Testis (tissue), 2 donors: ENCODE data around the gene ADAMTS15.

ENCODE experiments used
- CTCF ChIP-seq, 3 experiments: fragments of 450-650 bp in 2 of 3; fragments of 200-600 bp in 1 of 3; sonication (generic) in 1 of 3; IDR thresholded peaks; one replicate each; pipeline ENCODE4 v1.5.1; 2016 to 2019; ENCODE audit warnings: antibody characterized with exemption in 3 of 3, mild to moderate bottlenecking in 2 of 3, moderate library complexity in 1 of 3
- POLR2A ChIP-seq: fragments of 450-650 bp; IDR thresholded peaks from one replicate; pipeline ENCODE4 v1.6.1; 2017; ENCODE audit warnings: antibody characterized with exemption, mild to moderate bottlenecking, moderate library complexity

GRCh38 chr11:130426837-130427341 is 21.6 kb upstream of the ADAMTS15 start:
- TF ChIP-seq CTCF (IDR thresholded peaks at IDR 0.05) (no peak), POLR2A (no peak)
